GM21381 (cell line): ENCODE measurements around the gene INTS13.
"Not testable (repeated sequence)": the region's sequence is repeated elsewhere in the genome, so short reads cannot be mapped to it uniquely, and the experiment has no call there.

ENCODE experiments used
- ATAC-seq: cut with Tn5 transposase; IDR thresholded peaks from one replicate; pipeline ENCODE4 v1.9.1; 2021; ENCODE audit warnings: mild to moderate bottlenecking, moderate library complexity; ENCODE audit not compliant: unreplicated experiment

Gene INTS13

GRCh38 chr12:26870491-26871419, 67.0 kb downstream of the INTS13 start:
- no peak for ATAC-seq

- ATAC-seq, result no peak
Measured at GRCh38 chr12:26869908-26870459, 67.8 kb downstream of the INTS13 start.

GRCh38 chr12:26869104-26869494, 68.7 kb downstream of the INTS13 start:
- ATAC-seq, result no peak

- no peak for ATAC-seq
Measured at GRCh38 chr12:26868447-26869103, 69.2 kb downstream of the INTS13 start.

- ATAC-seq, result peak; percentile 67
Measured at GRCh38 chr12:26867080-26867479, 70.7 kb downstream of the INTS13 start.

- ATAC-seq, result no peak
Measured at GRCh38 chr12:26863515-26863914, 74.3 kb downstream of the INTS13 start.

GRCh38 chr12:26862787-26863186, 75.0 kb downstream of the INTS13 start:
- ATAC-seq, result not testable (repeated sequence)

- no peak for ATAC-seq
Measured at GRCh38 chr12:26861690-26862089, 76.1 kb downstream of the INTS13 start.

- ATAC-seq, result no peak
Measured at GRCh38 chr12:26857465-26858176, 80.2 kb downstream of the INTS13 start.

GRCh38 chr12:26855337-26855736, 82.4 kb downstream of the INTS13 start:
- ATAC-seq, result no peak
